SK-N-SH treated with all-trans-retinoic acid at 6 μM for 48 hours (cell line): ENCODE measurements around the gene GJB4.

Source experiments
- ATAC-seq: fragments of 200-7000 bp; cut with Tn5 transposase; 3 replicates; pipeline ENCODE4 v1.9.1; 2020; ENCODE audit warnings: mild to moderate bottlenecking, moderate library complexity
- ARNTL ChIP-seq: fragments of 450-650 bp; formaldehyde crosslinking; IDR thresholded peaks from 2 replicates; pipeline ENCODE4 v1.5.0; 2020; ENCODE audit warnings: low read depth, mild to moderate bottlenecking, moderate library complexity, borderline replicate concordance
- BACH2 ChIP-seq: fragments of 250-450 bp; sonication (Bioruptor Pico); IDR thresholded peaks from 2 replicates; pipeline ENCODE4 v1.9.0; 2021; ENCODE audit warnings: mild to moderate bottlenecking, borderline replicate concordance
- CSDC2 ChIP-seq: fragments of 250-450 bp; sonication (Bioruptor Pico); IDR thresholded peaks from 2 replicates; pipeline ENCODE4 v1.5.0; 2020; ENCODE audit warnings: mild to moderate bottlenecking, moderate library complexity
- ESRRG ChIP-seq: fragments of 250-450 bp; sonication (Bioruptor Pico); IDR thresholded peaks from 2 replicates; pipeline ENCODE4 v1.6.1; 2021; ENCODE audit warnings: mild to moderate bottlenecking
- GLIS3 ChIP-seq: fragments of 250-450 bp; sonication (Bioruptor Pico); IDR thresholded peaks from 2 replicates; pipeline ENCODE4 v1.5.0; 2020; ENCODE audit warnings: mild to moderate bottlenecking, moderate library complexity
- ISL1 ChIP-seq: fragments of 250-450 bp; sonication (Bioruptor Pico); IDR thresholded peaks from 2 replicates; pipeline ENCODE4 v2.1.2; 2022; ENCODE audit warnings: mild to moderate bottlenecking, moderate library complexity
- OSR1 ChIP-seq: fragments of 250-450 bp; sonication (Bioruptor Pico); IDR thresholded peaks from 2 replicates; pipeline ENCODE4 v1.8.0; 2022; ENCODE audit warnings: moderate library complexity, mild to moderate bottlenecking, inconsistent platforms
- PPARA ChIP-seq: fragments of 250-450 bp; sonication (Bioruptor Pico); IDR thresholded peaks from 2 replicates; pipeline ENCODE4 v1.5.0; 2020; ENCODE audit warnings: mild to moderate bottlenecking, borderline replicate concordance
- RARB ChIP-seq: fragments of 250-450 bp; sonication (Bioruptor Pico); IDR thresholded peaks from 2 replicates; pipeline ENCODE4 v1.8.0; 2021; ENCODE audit warnings: mild to moderate bottlenecking, moderate library complexity
- SNAI2 ChIP-seq: fragments of 250-450 bp; sonication (Bioruptor Pico); IDR thresholded peaks from 2 replicates; pipeline ENCODE4 v1.5.0; 2020; ENCODE audit warnings: mild to moderate bottlenecking, moderate library complexity
- TCF4 ChIP-seq: fragments of 250-450 bp; sonication (Bioruptor Pico); IDR thresholded peaks from 2 replicates; pipeline ENCODE4 v1.8.0; 2021; ENCODE audit warnings: mild to moderate bottlenecking, moderate library complexity, borderline replicate concordance
- TOX ChIP-seq: fragments of 250-450 bp; sonication (Bioruptor Pico); IDR thresholded peaks from 2 replicates; pipeline ENCODE4 v1.8.0; 2021; ENCODE audit warnings: mild to moderate bottlenecking, moderate library complexity, borderline replicate concordance
- ZC3H10 ChIP-seq: fragments of 250-450 bp; sonication (Bioruptor Pico); IDR thresholded peaks from 2 replicates; pipeline ENCODE4 v1.5.1; 2021; ENCODE audit warnings: mild to moderate bottlenecking, moderate library complexity
- ZFP3 ChIP-seq: fragments of 250-450 bp; sonication (Bioruptor Pico); IDR thresholded peaks from 2 replicates; pipeline ENCODE4 v1.5.0; 2020; ENCODE audit warnings: mild to moderate bottlenecking, moderate library complexity
- ZFP30 ChIP-seq: fragments of 450-650 bp; formaldehyde crosslinking; IDR thresholded peaks from 2 replicates; pipeline ENCODE4 v1.5.0; 2022; ENCODE audit warnings: mild to moderate bottlenecking, moderate library complexity
- ZNF70 ChIP-seq: fragments of 450-650 bp; formaldehyde crosslinking; IDR thresholded peaks from 2 replicates; pipeline ENCODE4 v1.5.0; 2020; ENCODE audit warnings: mild to moderate bottlenecking, moderate library complexity
- ZNF8 ChIP-seq: fragments of 450-650 bp; formaldehyde crosslinking; IDR thresholded peaks from 2 replicates; pipeline ENCODE4 v1.5.0; 2020; ENCODE audit warnings: mild to moderate bottlenecking, moderate library complexity
- TF ChIP-seq, protein P1 (sequence below): fragments of 250-450 bp; sonication (Bioruptor Pico); IDR thresholded peaks from 2 replicates; pipeline ENCODE4 v1.8.0; 2020; ENCODE audit warnings: mild to moderate bottlenecking, moderate library complexity, borderline replicate concordance
- TF ChIP-seq, protein P2 (sequence below): fragments of 250-450 bp; sonication (Bioruptor Pico); IDR thresholded peaks from 2 replicates; pipeline ENCODE4 v1.5.1; 2020; ENCODE audit warnings: low read depth, mild to moderate bottlenecking, moderate library complexity
- TF ChIP-seq, protein P3 (sequence below): fragments of 250-450 bp; sonication (Bioruptor Pico); IDR thresholded peaks from 2 replicates; pipeline ENCODE4 v1.8.0; 2021; ENCODE audit warnings: low read depth, mild to moderate bottlenecking, moderate library complexity, borderline replicate concordance
- TF ChIP-seq, protein P4 (sequence below): fragments of 250-450 bp; sonication (Bioruptor Pico); IDR thresholded peaks from 2 replicates; pipeline ENCODE4 v1.5.1; 2021; ENCODE audit warnings: mild to moderate bottlenecking, moderate library complexity
- TF ChIP-seq, protein P5 (sequence below): fragments of 250-450 bp; sonication (Bioruptor Pico); IDR thresholded peaks from 2 replicates; pipeline ENCODE4 v1.5.0; 2020; ENCODE audit warnings: mild to moderate bottlenecking, moderate library complexity

Gene GJB4

DNA sequence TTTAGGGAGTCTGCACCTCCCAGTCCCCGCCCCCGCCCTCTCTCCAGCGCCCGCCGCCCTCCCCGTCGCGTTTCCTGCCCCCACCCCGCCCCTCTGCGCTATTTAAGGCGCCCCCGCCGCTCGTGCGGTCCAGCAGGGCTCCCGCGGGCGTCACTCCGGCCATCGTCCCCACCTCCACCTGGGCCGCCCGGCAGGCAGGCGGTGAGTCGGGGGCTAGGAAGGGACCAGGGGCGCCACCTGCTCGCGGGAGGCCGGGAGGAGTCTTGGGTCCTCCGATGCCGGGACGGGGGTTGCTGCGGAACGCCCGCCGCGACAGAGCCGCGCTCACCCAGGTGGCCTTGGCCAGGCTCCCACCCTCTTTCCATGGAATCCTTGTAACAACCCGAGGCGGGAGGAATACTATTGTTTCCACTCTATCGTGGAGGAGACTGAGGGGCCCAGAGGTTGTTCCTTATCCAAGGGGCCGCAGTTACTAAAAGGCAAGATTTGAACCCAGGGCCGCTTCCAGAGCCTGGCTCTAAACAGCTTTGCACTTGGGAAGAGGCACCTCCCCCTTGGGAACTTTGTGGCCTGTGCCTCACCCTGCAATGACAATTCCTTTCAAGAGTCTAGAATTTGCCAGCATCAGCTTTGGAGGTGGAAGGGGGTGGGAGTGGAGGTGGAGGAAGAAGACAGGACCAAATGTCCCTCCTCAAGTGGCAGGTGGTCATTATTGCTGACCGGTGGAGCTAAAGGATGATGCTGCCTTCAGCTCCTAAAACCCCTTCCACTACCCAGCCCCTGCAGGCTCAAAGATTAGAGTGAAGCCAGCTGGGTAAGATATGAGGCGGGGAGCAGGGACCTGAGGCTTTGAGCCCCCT, 33.6 kb downstream of the GJB4 start, which contains the start of gene GJA4:
Gene GJA4, plus strand, starts transcription at position 132 of the 860 bp plus-strand sequence. CDS start 1,215 bp downstream, outside the sequence.
- no peak for ATAC-seq
- TF ChIP-seq, protein P1, sequence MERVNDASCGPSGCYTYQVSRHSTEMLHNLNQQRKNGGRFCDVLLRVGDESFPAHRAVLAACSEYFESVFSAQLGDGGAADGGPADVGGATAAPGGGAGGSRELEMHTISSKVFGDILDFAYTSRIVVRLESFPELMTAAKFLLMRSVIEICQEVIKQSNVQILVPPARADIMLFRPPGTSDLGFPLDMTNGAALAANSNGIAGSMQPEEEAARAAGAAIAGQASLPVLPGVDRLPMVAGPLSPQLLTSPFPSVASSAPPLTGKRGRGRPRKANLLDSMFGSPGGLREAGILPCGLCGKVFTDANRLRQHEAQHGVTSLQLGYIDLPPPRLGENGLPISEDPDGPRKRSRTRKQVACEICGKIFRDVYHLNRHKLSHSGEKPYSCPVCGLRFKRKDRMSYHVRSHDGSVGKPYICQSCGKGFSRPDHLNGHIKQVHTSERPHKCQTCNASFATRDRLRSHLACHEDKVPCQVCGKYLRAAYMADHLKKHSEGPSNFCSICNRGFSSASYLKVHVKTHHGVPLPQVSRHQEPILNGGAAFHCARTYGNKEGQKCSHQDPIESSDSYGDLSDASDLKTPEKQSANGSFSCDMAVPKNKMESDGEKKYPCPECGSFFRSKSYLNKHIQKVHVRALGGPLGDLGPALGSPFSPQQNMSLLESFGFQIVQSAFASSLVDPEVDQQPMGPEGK = no peak
- TF ChIP-seq ZFP3 (no peak), BACH2 (CRISPR knock-in tag) (no peak), TCF4 (no peak), SNAI2 (CRISPR knock-in tag) (no peak), RARB (CRISPR knock-in tag) (no peak), TOX (CRISPR knock-in tag) (no peak), GLIS3 (CRISPR knock-in tag) (no peak), ARNTL (no peak), ZC3H10 (no peak), ZNF8 (CRISPR knock-in tag) (no peak), ESRRG (CRISPR knock-in tag) (no peak), ZFP30 (CRISPR knock-in tag) (no peak), PPARA (CRISPR knock-in tag) (no peak), ISL1 (CRISPR knock-in tag) (no peak)
- TF ChIP-seq, protein P2, sequence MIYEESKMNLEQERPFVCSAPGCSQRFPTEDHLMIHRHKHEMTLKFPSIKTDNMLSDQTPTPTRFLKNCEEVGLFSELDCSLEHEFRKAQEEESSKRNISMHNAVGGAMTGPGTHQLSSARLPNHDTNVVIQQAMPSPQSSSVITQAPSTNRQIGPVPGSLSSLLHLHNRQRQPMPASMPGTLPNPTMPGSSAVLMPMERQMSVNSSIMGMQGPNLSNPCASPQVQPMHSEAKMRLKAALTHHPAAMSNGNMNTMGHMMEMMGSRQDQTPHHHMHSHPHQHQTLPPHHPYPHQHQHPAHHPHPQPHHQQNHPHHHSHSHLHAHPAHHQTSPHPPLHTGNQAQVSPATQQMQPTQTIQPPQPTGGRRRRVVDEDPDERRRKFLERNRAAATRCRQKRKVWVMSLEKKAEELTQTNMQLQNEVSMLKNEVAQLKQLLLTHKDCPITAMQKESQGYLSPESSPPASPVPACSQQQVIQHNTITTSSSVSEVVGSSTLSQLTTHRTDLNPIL (CRISPR knock-in tag) = no peak

DNA sequence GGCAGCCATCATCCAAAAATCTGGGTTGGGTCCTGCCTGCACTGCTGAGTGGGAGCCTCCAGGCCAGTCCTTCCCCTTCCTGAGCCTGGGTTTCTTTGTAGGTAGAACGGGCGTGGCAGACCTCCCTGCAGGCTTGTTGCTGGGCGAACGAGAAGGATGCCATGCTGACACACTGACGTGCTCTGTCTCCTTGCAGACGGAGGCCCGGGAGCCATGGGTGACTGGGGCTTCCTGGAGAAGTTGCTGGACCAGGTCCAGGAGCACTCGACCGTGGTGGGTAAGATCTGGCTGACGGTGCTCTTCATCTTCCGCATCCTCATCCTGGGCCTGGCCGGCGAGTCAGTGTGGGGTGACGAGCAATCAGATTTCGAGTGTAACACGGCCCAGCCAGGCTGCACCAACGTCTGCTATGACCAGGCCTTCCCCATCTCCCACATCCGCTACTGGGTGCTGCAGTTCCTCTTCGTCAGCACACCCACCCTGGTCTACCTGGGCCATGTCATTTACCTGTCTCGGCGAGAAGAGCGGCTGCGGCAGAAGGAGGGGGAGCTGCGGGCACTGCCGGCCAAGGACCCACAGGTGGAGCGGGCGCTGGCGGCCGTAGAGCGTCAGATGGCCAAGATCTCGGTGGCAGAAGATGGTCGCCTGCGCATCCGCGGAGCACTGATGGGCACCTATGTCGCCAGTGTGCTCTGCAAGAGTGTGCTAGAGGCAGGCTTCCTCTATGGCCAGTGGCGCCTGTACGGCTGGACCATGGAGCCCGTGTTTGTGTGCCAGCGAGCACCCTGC, 34.7 kb downstream of the GJB4 start:
- TF ChIP-seq ZFP3 (no peak), ISL1 (CRISPR knock-in tag) (no peak), ZNF70 (CRISPR knock-in tag) (no peak), ARNTL (no peak), ZFP30 (CRISPR knock-in tag) (no peak), OSR1 (CRISPR knock-in tag) (no peak), PPARA (CRISPR knock-in tag) (no peak), TCF4 (no peak), ZNF8 (CRISPR knock-in tag) (no peak), ZC3H10 (no peak), BACH2 (CRISPR knock-in tag) (no peak), SNAI2 (CRISPR knock-in tag) (no peak), ESRRG (CRISPR knock-in tag) (no peak), CSDC2 (CRISPR knock-in tag) (no peak)
- TF ChIP-seq, protein P3, sequence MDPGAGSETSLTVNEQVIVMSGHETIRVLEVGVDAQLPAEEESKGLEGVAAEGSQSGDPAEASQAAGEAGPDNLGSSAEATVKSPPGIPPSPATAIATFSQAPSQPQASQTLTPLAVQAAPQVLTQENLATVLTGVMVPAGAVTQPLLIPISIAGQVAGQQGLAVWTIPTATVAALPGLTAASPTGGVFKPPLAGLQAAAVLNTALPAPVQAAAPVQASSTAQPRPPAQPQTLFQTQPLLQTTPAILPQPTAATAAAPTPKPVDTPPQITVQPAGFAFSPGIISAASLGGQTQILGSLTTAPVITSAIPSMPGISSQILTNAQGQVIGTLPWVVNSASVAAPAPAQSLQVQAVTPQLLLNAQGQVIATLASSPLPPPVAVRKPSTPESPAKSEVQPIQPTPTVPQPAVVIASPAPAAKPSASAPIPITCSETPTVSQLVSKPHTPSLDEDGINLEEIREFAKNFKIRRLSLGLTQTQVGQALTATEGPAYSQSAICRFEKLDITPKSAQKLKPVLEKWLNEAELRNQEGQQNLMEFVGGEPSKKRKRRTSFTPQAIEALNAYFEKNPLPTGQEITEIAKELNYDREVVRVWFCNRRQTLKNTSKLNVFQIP (CRISPR knock-in tag) = no peak
- TF ChIP-seq, protein P4, sequence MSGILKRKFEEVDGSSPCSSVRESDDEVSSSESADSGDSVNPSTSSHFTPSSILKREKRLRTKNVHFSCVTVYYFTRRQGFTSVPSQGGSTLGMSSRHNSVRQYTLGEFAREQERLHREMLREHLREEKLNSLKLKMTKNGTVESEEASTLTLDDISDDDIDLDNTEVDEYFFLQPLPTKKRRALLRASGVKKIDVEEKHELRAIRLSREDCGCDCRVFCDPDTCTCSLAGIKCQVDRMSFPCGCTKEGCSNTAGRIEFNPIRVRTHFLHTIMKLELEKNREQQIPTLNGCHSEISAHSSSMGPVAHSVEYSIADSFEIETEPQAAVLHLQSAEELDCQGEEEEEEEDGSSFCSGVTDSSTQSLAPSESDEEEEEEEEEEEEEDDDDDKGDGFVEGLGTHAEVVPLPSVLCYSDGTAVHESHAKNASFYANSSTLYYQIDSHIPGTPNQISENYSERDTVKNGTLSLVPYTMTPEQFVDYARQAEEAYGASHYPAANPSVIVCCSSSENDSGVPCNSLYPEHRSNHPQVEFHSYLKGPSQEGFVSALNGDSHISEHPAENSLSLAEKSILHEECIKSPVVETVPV (CRISPR knock-in tag) = no peak
- TF ChIP-seq, protein P5, sequence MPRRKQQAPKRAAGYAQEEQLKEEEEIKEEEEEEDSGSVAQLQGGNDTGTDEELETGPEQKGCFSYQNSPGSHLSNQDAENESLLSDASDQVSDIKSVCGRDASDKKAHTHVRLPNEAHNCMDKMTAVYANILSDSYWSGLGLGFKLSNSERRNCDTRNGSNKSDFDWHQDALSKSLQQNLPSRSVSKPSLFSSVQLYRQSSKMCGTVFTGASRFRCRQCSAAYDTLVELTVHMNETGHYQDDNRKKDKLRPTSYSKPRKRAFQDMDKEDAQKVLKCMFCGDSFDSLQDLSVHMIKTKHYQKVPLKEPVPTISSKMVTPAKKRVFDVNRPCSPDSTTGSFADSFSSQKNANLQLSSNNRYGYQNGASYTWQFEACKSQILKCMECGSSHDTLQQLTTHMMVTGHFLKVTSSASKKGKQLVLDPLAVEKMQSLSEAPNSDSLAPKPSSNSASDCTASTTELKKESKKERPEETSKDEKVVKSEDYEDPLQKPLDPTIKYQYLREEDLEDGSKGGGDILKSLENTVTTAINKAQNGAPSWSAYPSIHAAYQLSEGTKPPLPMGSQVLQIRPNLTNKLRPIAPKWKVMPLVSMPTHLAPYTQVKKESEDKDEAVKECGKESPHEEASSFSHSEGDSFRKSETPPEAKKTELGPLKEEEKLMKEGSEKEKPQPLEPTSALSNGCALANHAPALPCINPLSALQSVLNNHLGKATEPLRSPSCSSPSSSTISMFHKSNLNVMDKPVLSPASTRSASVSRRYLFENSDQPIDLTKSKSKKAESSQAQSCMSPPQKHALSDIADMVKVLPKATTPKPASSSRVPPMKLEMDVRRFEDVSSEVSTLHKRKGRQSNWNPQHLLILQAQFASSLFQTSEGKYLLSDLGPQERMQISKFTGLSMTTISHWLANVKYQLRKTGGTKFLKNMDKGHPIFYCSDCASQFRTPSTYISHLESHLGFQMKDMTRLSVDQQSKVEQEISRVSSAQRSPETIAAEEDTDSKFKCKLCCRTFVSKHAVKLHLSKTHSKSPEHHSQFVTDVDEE = no peak
- TF ChIP-seq, protein P2 (CRISPR knock-in tag) = no peak
- TF ChIP-seq, protein P1 = no peak
- no peak for ATAC-seq
